DMS 273 treated with DMSO at 0.1 percent for 48 hours (cell line): ENCODE measurements around the gene PIM2.

Experiments
- DNase-seq: peaks from one replicate; lab custom pipeline; 2025; lab: John Stamatoyannopoulos, UW

PIM2 gene

GRCh38 chrX:48864210-48864609, 54.6 kb downstream of the PIM2 start:
- DNase-seq = no peak
